Mesothelial cell of epicardium (in vitro differentiated cells): ENCODE measurements around the gene PTPRF. TPM values are rescaled to one million over a fixed set of nuclear protein-coding genes. Genes with fewer than 3 reads are reported as not detected.

Source experiments
- DNase-seq, 2 experiments: peaks; one replicate each; pipeline ENCODE4 v3.0.0; 2021; ENCODE audit warnings: low spot score in 2 of 2; ENCODE audit not compliant: unreplicated experiment in 2 of 2
- H3K27ac Mint-ChIP-seq: 2 replicates; pipeline ENCODE4 v1.8.0; 2021; ENCODE audit warnings: mixed read lengths
- H3K27me3 Mint-ChIP-seq: 2 replicates; pipeline ENCODE4 v1.8.0; 2021; ENCODE audit warnings: low read depth, mixed read lengths
- H3K36me3 Mint-ChIP-seq: 2 replicates; pipeline ENCODE4 v1.8.0; 2021; ENCODE audit warnings: mixed read lengths
- H3K4me1 Mint-ChIP-seq: 2 replicates; pipeline ENCODE4 v1.8.0; 2021; ENCODE audit warnings: mixed read lengths
- H3K4me3 Mint-ChIP-seq: 2 replicates; pipeline ENCODE4 v1.8.0; 2021; ENCODE audit warnings: mild to moderate bottlenecking, moderate library complexity, mixed read lengths
- H3K9me3 Mint-ChIP-seq: 2 replicates; pipeline ENCODE4 v1.8.0; 2021; ENCODE audit warnings: mixed read lengths
- CTCF ChIP-seq: fragments of 200-600 bp; sonication (generic); IDR thresholded peaks from one replicate; pipeline ENCODE4 v1.5.0; 2021; ENCODE audit warnings: antibody characterized with exemption; ENCODE audit not compliant: unreplicated experiment
- total RNA-seq: library from RNA; stranded (reverse); gene quantifications from 3 replicates; pipeline ENCODE4 v1.2.1, GENCODE V29; 2021

Gene PTPRF
- total RNA-seq, 1 donor from 2014 or later = 464 TPM

DNA sequence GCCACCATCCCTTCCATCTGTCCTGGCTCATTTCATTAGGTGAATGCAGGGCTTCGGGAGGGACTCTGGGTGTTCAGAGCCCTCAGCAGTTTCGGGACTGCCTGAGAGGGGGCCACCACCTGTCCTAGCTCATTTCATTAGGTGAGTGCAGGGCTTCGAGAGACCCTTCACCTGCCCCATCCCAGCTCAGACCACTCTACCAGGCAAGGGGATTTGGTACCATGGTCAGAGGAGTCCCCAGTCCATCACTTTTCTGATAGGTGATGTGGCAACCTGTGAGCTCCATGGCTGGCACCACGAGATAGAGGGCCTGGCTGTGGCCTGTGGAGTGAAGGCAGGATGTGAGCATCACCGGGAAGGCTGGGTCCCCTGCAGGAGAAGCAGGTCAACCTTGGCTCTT is 86.3 kb downstream of the PTPRF start:
- no peak overlapping the region for H3K27ac Mint-ChIP-seq
- H3K9me3 Mint-ChIP-seq = no peaks in the 10 kb centered on the region
- no peak for DNase-seq
- no peaks in the 10 kb centered on the region for H3K27me3 Mint-ChIP-seq
- TF ChIP-seq CTCF = no peak
- peaks cover 30% of the 10 kb centered on the region for H3K36me3 Mint-ChIP-seq
- no peaks in the 10 kb centered on the region for H3K4me1 Mint-ChIP-seq
- no peak overlapping the region for H3K4me3 Mint-ChIP-seq

- DNase-seq = no peak
- Mint-ChIP-seq H3K27me3 (no peaks in the 10 kb centered on the region), H3K4me1 (no peaks in the 10 kb centered on the region), H3K9me3 (no peaks in the 10 kb centered on the region), H3K36me3 (peaks cover 34% of the 10 kb centered on the region), H3K27ac (no peak overlapping the region), H3K4me3 (no peak overlapping the region)
- TF ChIP-seq CTCF = no peak
Observed at GRCh38 chr1:43617668-43618067, 87.0 kb downstream of the PTPRF start.

GRCh38 chr1:43618521-43619313 is 88.0 kb downstream of the PTPRF start:
- Mint-ChIP-seq H3K4me1 (no peaks in the 10 kb centered on the region), H3K27me3 (no peaks in the 10 kb centered on the region), H3K9me3 (no peaks in the 10 kb centered on the region), H3K27ac (no peak overlapping the region), H3K4me3 (no peak overlapping the region), H3K36me3 (peaks cover 31% of the 10 kb centered on the region)
- peak in 1 of 2 experiments; percentile 2 for DNase-seq
- no peak for TF ChIP-seq CTCF

GRCh38 chr1:43619314-43619790 is 88.7 kb downstream of the PTPRF start:
- H3K4me3 Mint-ChIP-seq = no peak overlapping the region
- peaks cover 34% of the 10 kb centered on the region for H3K36me3 Mint-ChIP-seq
- no peaks in the 10 kb centered on the region for H3K27me3 Mint-ChIP-seq
- no peaks in the 10 kb centered on the region for H3K4me1 Mint-ChIP-seq
- H3K9me3 Mint-ChIP-seq = no peaks in the 10 kb centered on the region
- no peak for DNase-seq
- no peak overlapping the region for H3K27ac Mint-ChIP-seq
- no peak for TF ChIP-seq CTCF

DNA sequence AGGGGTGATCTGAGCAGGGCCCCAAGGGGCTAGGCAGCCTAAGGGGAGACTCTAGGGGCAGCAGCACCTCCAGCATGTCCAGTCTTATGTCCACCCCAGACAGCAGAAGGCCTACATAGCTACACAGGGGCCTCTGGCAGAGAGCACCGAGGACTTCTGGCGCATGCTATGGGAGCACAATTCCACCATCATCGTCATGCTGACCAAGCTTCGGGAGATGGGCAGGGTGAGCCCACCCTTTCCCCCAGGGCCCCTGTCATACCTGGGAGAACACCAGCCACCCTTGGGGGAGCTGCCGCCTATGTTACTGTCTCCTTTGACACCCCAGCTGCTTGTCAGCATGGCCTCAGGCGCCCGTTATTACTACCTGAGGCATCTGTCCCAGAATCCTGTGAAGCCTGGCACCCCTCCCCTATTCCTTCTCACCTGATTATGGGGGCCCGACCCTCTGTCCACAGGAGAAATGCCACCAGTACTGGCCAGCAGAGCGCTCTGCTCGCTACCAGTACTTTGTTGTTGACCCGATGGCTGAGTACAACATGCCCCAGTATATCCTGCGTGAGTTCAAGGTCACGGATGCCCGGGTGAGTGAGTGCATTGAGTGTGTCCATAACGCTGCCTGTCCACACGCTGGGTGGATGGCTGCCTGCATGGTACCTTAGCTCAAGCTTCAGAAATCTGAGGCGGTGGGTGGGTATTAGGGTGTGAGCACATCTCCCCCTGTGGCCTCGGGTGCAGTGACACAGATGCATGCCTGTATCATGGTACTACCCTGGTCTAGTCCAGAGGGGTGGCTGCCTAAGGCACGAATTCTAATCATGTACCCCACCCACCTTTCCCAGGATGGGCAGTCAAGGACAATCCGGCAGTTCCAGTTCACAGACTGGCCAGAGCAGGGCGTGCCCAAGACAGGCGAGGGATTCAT is 89.6 kb downstream of the PTPRF start:
- Mint-ChIP-seq H3K27ac (no peak overlapping the region), H3K27me3 (no peaks in the 10 kb centered on the region), H3K9me3 (no peaks in the 10 kb centered on the region), H3K4me3 (no peak overlapping the region), H3K36me3 (peaks cover 37% of the 10 kb centered on the region), H3K4me1 (no peaks in the 10 kb centered on the region)
- no peak for DNase-seq
- TF ChIP-seq CTCF = no peak
